Neural progenitor cell (in vitro differentiated cells): ENCODE results near the gene MUC6. TPM values are rescaled to one million over a fixed set of nuclear protein-coding genes. Genes with fewer than 3 reads are reported as not detected.

Experiments
- DNase-seq: peaks from one replicate; pipeline ENCODE4 v3.0.0-alpha.2; 2016; ENCODE audit warnings: low spot score
- H2AFZ ChIP-seq: fragments of 200-600 bp; sonication (generic); replicated peaks from 2 replicates; pipeline ENCODE4 v1.6.1; 2016; ENCODE audit warnings: antibody characterized with exemption
- H3F3A ChIP-seq: fragments of 200-600 bp; sonication (generic); 2 replicates; pipeline ENCODE4 v1.6.1; 2016; ENCODE audit warnings: antibody characterized with exemption, low read depth
- H3K27ac ChIP-seq: fragments of 200-600 bp; sonication (generic); 2 replicates; pipeline ENCODE4 v1.5.1; 2016; ENCODE audit warnings: mild to moderate bottlenecking
- H3K27me3 ChIP-seq: fragments of 200-600 bp; sonication (generic); 2 replicates; pipeline ENCODE4 v1.6.1; 2016; ENCODE audit warnings: mild to moderate bottlenecking, moderate library complexity
- H3K36me3 ChIP-seq: fragments of 200-600 bp; sonication (generic); 2 replicates; pipeline ENCODE4 v1.5.1; 2016
- H3K4me1 ChIP-seq: fragments of 200-600 bp; sonication (generic); 2 replicates; pipeline ENCODE4 v1.6.1; 2016; ENCODE audit warnings: mixed run types
- H3K4me2 ChIP-seq: fragments of 200-600 bp; sonication (generic); 2 replicates; pipeline ENCODE4 v1.6.1; 2016
- H3K4me3 ChIP-seq: fragments of 200-600 bp; sonication (generic); 2 replicates; pipeline ENCODE4 v1.5.1; 2016
- H3K79me2 ChIP-seq: fragments of 200-600 bp; sonication (generic); 2 replicates; pipeline ENCODE4 v1.6.1; 2016; ENCODE audit warnings: low read depth
- H3K9ac ChIP-seq: fragments of 200-600 bp; sonication (generic); 2 replicates; pipeline ENCODE4 v1.6.1; 2016
- H3K9me3 ChIP-seq: fragments of 200-600 bp; sonication (generic); 2 replicates; pipeline ENCODE4 v1.5.1; 2016; ENCODE audit warnings: low read depth
- H4K20me1 ChIP-seq: fragments of 200-600 bp; sonication (generic); 2 replicates; pipeline ENCODE4 v1.6.1; 2016; ENCODE audit warnings: low read depth
- H3K27ac Mint-ChIP-seq: 3 replicates; pipeline ENCODE4 v1.8.0; 2021; ENCODE audit warnings: mixed read lengths
- H3K27me3 Mint-ChIP-seq: 2 replicates; pipeline ENCODE4 v1.8.0; 2022; ENCODE audit warnings: low read depth, mild to moderate bottlenecking, inconsistent platforms, moderate library complexity, mixed read lengths; ENCODE audit not compliant: insufficient read depth
- H3K36me3 Mint-ChIP-seq: 3 replicates; pipeline ENCODE4 v1.8.0; 2021; ENCODE audit warnings: mixed read lengths
- H3K4me1 Mint-ChIP-seq: 3 replicates; pipeline ENCODE4 v1.8.0; 2021; ENCODE audit warnings: mixed read lengths
- H3K4me3 Mint-ChIP-seq: 3 replicates; pipeline ENCODE4 v1.8.0; 2021; ENCODE audit warnings: mild to moderate bottlenecking, moderate library complexity, mixed read lengths
- H3K9me3 Mint-ChIP-seq: 3 replicates; pipeline ENCODE4 v1.8.0; 2020; ENCODE audit warnings: mixed read lengths
- CTCF ChIP-seq: fragments of 200-600 bp; sonication (generic); IDR thresholded peaks from 2 replicates; pipeline ENCODE4 v1.5.1; 2017; ENCODE audit warnings: antibody characterized with exemption, mild to moderate bottlenecking
- EZH2 ChIP-seq: fragments of 200-600 bp; sonication (generic); IDR thresholded peaks from 2 replicates; pipeline ENCODE4 v1.6.1; 2017; ENCODE audit warnings: antibody characterized with exemption, mild to moderate bottlenecking, moderate library complexity
- EZH2phosphoT487 ChIP-seq: fragments of 200-600 bp; sonication (generic); IDR thresholded peaks from 2 replicates; pipeline ENCODE4 v1.6.1; 2017; ENCODE audit warnings: antibody characterized with exemption
- total RNA-seq: library from RNA; depleted of rRNA; stranded (reverse); fragments of >200 nt; gene quantifications from 2 replicates; pipeline ENCODE4 v1.2.3, GENCODE V29; 2015; ENCODE audit warnings: low replicate concordance

The MUC6 gene
- total RNA-seq, 1 donor from 2014 or later, result not detected

- H3K79me2 ChIP-seq, result no peaks in the 10 kb centered on the region
- H4K20me1 ChIP-seq, result no peaks in the 10 kb centered on the region
- no peaks in the 10 kb centered on the region for H3K9me3 ChIP-seq
- peaks cover 2% of the 10 kb centered on the region for H3K27me3 Mint-ChIP-seq
- no peaks in the 10 kb centered on the region for H3F3A ChIP-seq
- no peak overlapping the region for H3K4me3 Mint-ChIP-seq
- no peak overlapping the region for H3K9ac ChIP-seq
- H3K4me1 Mint-ChIP-seq, result peaks cover 11% of the 10 kb centered on the region
- H3K4me2 ChIP-seq, result no peak overlapping the region
- no peak for DNase-seq
- H3K9me3 Mint-ChIP-seq, result no peaks in the 10 kb centered on the region
- TF ChIP-seq CTCF (no peak), EZH2 (no peak), EZH2phosphoT487 (no peak)
- H3K27me3 ChIP-seq, result no peaks in the 10 kb centered on the region
- no peak overlapping the region for H2AFZ ChIP-seq
- H3K36me3 Mint-ChIP-seq, result peaks cover 14% of the 10 kb centered on the region
- no peaks in the 10 kb centered on the region for H3K36me3 ChIP-seq
- H3K27ac Mint-ChIP-seq, result no peak overlapping the region
- no peak overlapping the region for H3K27ac ChIP-seq
- no peaks in the 10 kb centered on the region for H3K4me1 ChIP-seq
- H3K4me3 ChIP-seq, result no peak overlapping the region
These were observed 27.1 kb downstream of the MUC6 start for GRCh38 chr11:1009371-1009770.

GRCh38 chr11:1008803-1009145, 27.7 kb downstream of the MUC6 start:
- Histone ChIP-seq H3K9ac (no peak overlapping the region), H4K20me1 (no peaks in the 10 kb centered on the region), H3K4me1 (no peaks in the 10 kb centered on the region), H3K27me3 (no peaks in the 10 kb centered on the region), H3K4me3 (no peak overlapping the region), H3K36me3 (no peaks in the 10 kb centered on the region), H3K9me3 (no peaks in the 10 kb centered on the region), H3K79me2 (no peaks in the 10 kb centered on the region), H2AFZ (no peak overlapping the region), H3F3A (no peaks in the 10 kb centered on the region), H3K27ac (no peak overlapping the region), H3K4me2 (no peak overlapping the region)
- no peaks in the 10 kb centered on the region for H3K9me3 Mint-ChIP-seq
- H3K4me3 Mint-ChIP-seq, result no peak overlapping the region
- H3K36me3 Mint-ChIP-seq, result peaks cover 14% of the 10 kb centered on the region
- peaks cover 11% of the 10 kb centered on the region for H3K4me1 Mint-ChIP-seq
- TF ChIP-seq CTCF (no peak), EZH2phosphoT487 (no peak), EZH2 (no peak)
- no peak overlapping the region for H3K27ac Mint-ChIP-seq
- peaks cover 2% of the 10 kb centered on the region for H3K27me3 Mint-ChIP-seq
- no peak for DNase-seq

GRCh38 chr11:1008001-1008802, 28.3 kb downstream of the MUC6 start:
- H3F3A ChIP-seq, result no peaks in the 10 kb centered on the region
- H2AFZ ChIP-seq, result no peak overlapping the region
- no peaks in the 10 kb centered on the region for H3K27me3 ChIP-seq
- Mint-ChIP-seq H3K9me3 (no peaks in the 10 kb centered on the region), H3K36me3 (peaks cover 19% of the 10 kb centered on the region), H3K4me1 (peaks cover 11% of the 10 kb centered on the region), H3K27me3 (peaks cover 2% of the 10 kb centered on the region), H3K4me3 (no peak overlapping the region), H3K27ac (no peak overlapping the region)
- no peak for DNase-seq
- H3K9ac ChIP-seq, result no peak overlapping the region
- H4K20me1 ChIP-seq, result peaks cover 5% of the 10 kb centered on the region
- no peak overlapping the region for H3K4me2 ChIP-seq
- H3K79me2 ChIP-seq, result no peaks in the 10 kb centered on the region
- H3K27ac ChIP-seq, result no peak overlapping the region
- H3K4me1 ChIP-seq, result no peaks in the 10 kb centered on the region
- H3K36me3 ChIP-seq, result no peaks in the 10 kb centered on the region
- H3K4me3 ChIP-seq, result no peak overlapping the region
- TF ChIP-seq EZH2phosphoT487 (no peak), EZH2 (no peak), CTCF (no peak)
- H3K9me3 ChIP-seq, result no peaks in the 10 kb centered on the region
